HepG2 (cell line): Measurements from ENCODE around the gene MSANTD2. TPM values are rescaled to one million over a fixed set of nuclear protein-coding genes. Genes with fewer than 3 reads are reported as not detected.
A peak's percentile ranks its signal among the peaks of the same experiment; 100 is the strongest.

ENCODE experiments used
- AKAP8 ChIP-seq: sonication (generic); formaldehyde crosslinking; IDR thresholded peaks from 2 replicates; pipeline ENCODE4 v1.5.1; 2020; ENCODE audit warnings: mild to moderate bottlenecking, missing genetic modification reagents
- HDAC2 ChIP-seq: sonication (generic); formaldehyde crosslinking; IDR thresholded peaks from 2 replicates; pipeline ENCODE4 v1.4.0; 2020; ENCODE audit warnings: missing genetic modification reagents
- KDM6A ChIP-seq: IDR thresholded peaks from 2 replicates; pipeline ENCODE4 v1.6.1; 2016; ENCODE audit warnings: low read depth
- MYPOP ChIP-seq: sonication (generic); formaldehyde crosslinking; IDR thresholded peaks from 2 replicates; pipeline ENCODE4 v1.8.1; 2023; ENCODE audit warnings: mild to moderate bottlenecking, moderate library complexity, missing genetic modification reagents
- NCOR1 ChIP-seq: fragments of 200-600 bp; sonication (generic); IDR thresholded peaks from 2 replicates; pipeline ENCODE4 v1.7.0; 2017; ENCODE audit warnings: antibody characterized with exemption, low read length, borderline replicate concordance
- NR2F6 ChIP-seq, 2 experiments: IDR thresholded peaks; 2 replicates each; pipeline ENCODE4 v1.6.1; 2016; ENCODE audit warnings: antibody characterized with exemption in 1 of 2, mild to moderate bottlenecking in 1 of 2
- NRL ChIP-seq: sonication (generic); formaldehyde crosslinking; IDR thresholded peaks from 2 replicates; pipeline ENCODE4 v1.5.0; 2020; ENCODE audit warnings: missing genetic modification reagents, mild to moderate bottlenecking, moderate library complexity, borderline replicate concordance
- POLR2A ChIP-seq, 2 experiments: IDR thresholded peaks; 2 replicates each; pipeline ENCODE4 v1.6.1; 2011; ENCODE audit warnings: low read depth in 2 of 2, low read length in 2 of 2, mild to moderate bottlenecking in 1 of 2, moderate library complexity in 1 of 2; ENCODE audit not compliant: insufficient read depth in 1 of 2
- RAD21 ChIP-seq: fragments of 450-650 bp; formaldehyde crosslinking; IDR thresholded peaks from 2 replicates; pipeline ENCODE4 v1.5.0; 2020; ENCODE audit warnings: mild to moderate bottlenecking
- RELA ChIP-seq: sonication (generic); formaldehyde crosslinking; IDR thresholded peaks from 2 replicates; pipeline ENCODE4 v1.4.0; 2020; ENCODE audit warnings: missing genetic modification reagents
- SOX6 ChIP-seq, 2 experiments: fragments of 450-650 bp in 1 of 2; sonication (generic) in 1 of 2; formaldehyde crosslinking in 1 of 2; IDR thresholded peaks; 2 replicates each; pipeline versions ENCODE4 v1.4.0 to v1.6.1; 2017 to 2020; ENCODE audit warnings: antibody characterized with exemption in 1 of 2, mild to moderate bottlenecking in 1 of 2, missing genetic modification reagents in 1 of 2
- TCF7 ChIP-seq: sonication (generic); IDR thresholded peaks from 2 replicates; pipeline ENCODE4 v1.6.1; 2016; ENCODE audit warnings: antibody characterized with exemption, low read depth
- ZNF142 ChIP-seq: sonication (generic); formaldehyde crosslinking; IDR thresholded peaks from 2 replicates; pipeline ENCODE4 v1.4.0; 2020; ENCODE audit warnings: missing genetic modification reagents
- ZNF160 ChIP-seq: sonication (generic); formaldehyde crosslinking; IDR thresholded peaks from 2 replicates; pipeline ENCODE4 v1.8.0; 2022; ENCODE audit warnings: mild to moderate bottlenecking, inconsistent platforms, missing genetic modification reagents
- ZNF777 ChIP-seq: sonication (generic); formaldehyde crosslinking; IDR thresholded peaks from 2 replicates; pipeline ENCODE4 v1.4.0; 2020; ENCODE audit warnings: missing genetic modification reagents
- ZSCAN20 ChIP-seq: sonication (generic); formaldehyde crosslinking; IDR thresholded peaks from 2 replicates; pipeline ENCODE4 v1.4.0; 2020; ENCODE audit warnings: missing genetic modification reagents, mild to moderate bottlenecking, borderline replicate concordance
- ZSCAN31 ChIP-seq: sonication (generic); formaldehyde crosslinking; IDR thresholded peaks from 2 replicates; pipeline ENCODE4 v1.5.0; 2020; ENCODE audit warnings: low read depth, mild to moderate bottlenecking, missing genetic modification reagents
- polyA plus RNA-seq, 8 experiments: library from polyadenylated mRNA; depleted of rRNA in 3 of 8; stranded (reverse) in 7 of 8; unstranded in 1 of 8; fragments of >200 nt; fragmentation: Illumina TruSeq in 4 of 8; extraction: Trizol in 4 of 8; gene quantifications; 2 replicates each; pipeline versions ENCODE4 v1.2.1 to v1.2.3, GENCODE V29; 2011 to 2016; ENCODE audit warnings: low read depth in 4 of 8, missing spikeins in 1 of 8, mixed read lengths in 1 of 8; ENCODE audit not compliant: insufficient read depth in 1 of 8
- total RNA-seq, 5 experiments: library from RNA; depleted of rRNA; stranded (reverse); fragments of >200 nt; fragmentation: Illumina TruSeq; extraction: Trizol; gene quantifications; 2 replicates each; pipeline ENCODE4 v1.2.3, GENCODE V29; 2016; ENCODE audit warnings: low read depth in 1 of 5
- TF ChIP-seq, protein P1 (sequence below), 2 experiments: sonication (generic) in 1 of 2; formaldehyde crosslinking in 1 of 2; IDR thresholded peaks; 2 replicates each; pipeline versions ENCODE4 v1.4.0 to v1.6.1; 2016 to 2020; ENCODE audit warnings: borderline replicate concordance in 1 of 2, low read depth in 1 of 2, mild to moderate bottlenecking in 1 of 2, missing genetic modification reagents in 1 of 2

The MSANTD2 gene
- total and polyA plus RNA-seq, 2 of the 13 experiments (the other 11 are each of a cell fraction or from before 2014, with no cell fraction given) = 8.7 to 10.1 TPM

DNA sequence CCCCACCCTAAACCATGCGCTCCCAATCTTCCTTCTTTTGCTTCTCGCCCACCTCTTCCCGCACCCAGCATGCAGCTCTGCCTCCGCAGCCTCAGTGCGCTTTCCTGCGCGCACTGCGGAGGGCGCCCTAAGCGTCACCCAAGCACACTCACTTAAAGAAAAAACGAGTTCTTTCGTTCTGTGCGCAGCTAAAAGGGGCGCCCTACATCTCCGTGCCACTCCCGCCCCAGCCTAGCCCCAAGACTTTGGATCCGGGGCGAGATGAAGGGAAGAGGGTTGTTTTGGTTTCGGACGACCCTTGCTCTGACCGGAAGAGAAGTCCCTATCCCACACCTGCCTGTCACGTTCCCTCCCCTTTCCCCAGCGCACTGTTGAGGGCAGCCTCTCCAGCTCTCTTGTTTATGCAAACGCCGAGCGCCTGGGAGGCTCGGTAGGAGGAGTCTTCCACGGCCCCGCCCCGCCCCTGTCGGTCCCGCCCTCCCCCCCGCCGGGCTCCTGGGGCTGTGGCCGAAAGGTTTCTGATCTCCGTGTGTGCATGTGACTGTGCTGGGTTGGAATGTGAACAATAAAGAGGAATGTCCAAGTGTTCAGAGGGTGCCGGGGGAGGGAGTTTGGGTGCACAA, 53.5 kb downstream of the MSANTD2 start (continued):
- TF ChIP-seq ZNF142 (0 out of 2 replicates have a peak, but pooled peaks have one; percentile 48), KDM6A (CRISPR knock-in tag) (no peak), SOX6 (IDR thresholded peaks at IDR 0.05) (no peak), SOX6 (CRISPR knock-in tag; IDR thresholded peaks at IDR 0.05) (peak; percentile 63), POLR2A (IDR thresholded peaks at IDR 0.05; ENCODE audit: insufficient read depth in 1 of 2, low read depth in 2 of 2, low read length in 2 of 2) (peak; percentile 55 to 69; a peak in 3 of 4 replicates), RAD21 (CRISPR knock-in tag) (peak; percentile 55), NRL (CRISPR knock-in tag) (peak; percentile 43; the same call in 1 of the 2 replicates), TCF7 (no peak; the same call in 1 of the 2 replicates), ZNF160 (0 out of 2 replicates have a peak, but pooled peaks have one; percentile 28), MYPOP (CRISPR knock-in tag) (peak; percentile 86), NR2F6 (IDR thresholded peaks at IDR 0.05) (no peak), NR2F6 (CRISPR knock-in tag; IDR thresholded peaks at IDR 0.05) (peak; percentile 30; the same call in 1 of the 2 replicates), RELA (no peak), ZSCAN20 (CRISPR knock-in tag) (0 out of 2 replicates have a peak, but pooled peaks have one; percentile 32), HDAC2 (CRISPR knock-in tag) (0 out of 2 replicates have a peak, but pooled peaks have one; percentile 64), ZNF777 (CRISPR knock-in tag) (peak; percentile 55; the same call in 1 of the 2 replicates), AKAP8 (CRISPR knock-in tag) (0 out of 2 replicates have a peak, but pooled peaks have one; percentile 37), NCOR1 (no peak), ZSCAN31 (0 out of 2 replicates have a peak, but pooled peaks have one; percentile 20)
- TF ChIP-seq, protein P1, sequence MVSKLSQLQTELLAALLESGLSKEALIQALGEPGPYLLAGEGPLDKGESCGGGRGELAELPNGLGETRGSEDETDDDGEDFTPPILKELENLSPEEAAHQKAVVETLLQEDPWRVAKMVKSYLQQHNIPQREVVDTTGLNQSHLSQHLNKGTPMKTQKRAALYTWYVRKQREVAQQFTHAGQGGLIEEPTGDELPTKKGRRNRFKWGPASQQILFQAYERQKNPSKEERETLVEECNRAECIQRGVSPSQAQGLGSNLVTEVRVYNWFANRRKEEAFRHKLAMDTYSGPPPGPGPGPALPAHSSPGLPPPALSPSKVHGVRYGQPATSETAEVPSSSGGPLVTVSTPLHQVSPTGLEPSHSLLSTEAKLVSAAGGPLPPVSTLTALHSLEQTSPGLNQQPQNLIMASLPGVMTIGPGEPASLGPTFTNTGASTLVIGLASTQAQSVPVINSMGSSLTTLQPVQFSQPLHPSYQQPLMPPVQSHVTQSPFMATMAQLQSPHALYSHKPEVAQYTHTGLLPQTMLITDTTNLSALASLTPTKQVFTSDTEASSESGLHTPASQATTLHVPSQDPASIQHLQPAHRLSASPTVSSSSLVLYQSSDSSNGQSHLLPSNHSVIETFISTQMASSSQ (IDR thresholded peaks at IDR 0.05; ENCODE audit: low read depth) = no peak
- TF ChIP-seq, protein P1 (CRISPR knock-in tag; IDR thresholded peaks at IDR 0.05; ENCODE audit: borderline replicate concordance) = no peak; the same call in 1 of the 2 replicates
